ENCODE measurements around the gene TNNT3.
"Not testable (repeated sequence)": the region's sequence is repeated elsewhere in the genome, so short reads cannot be mapped to it uniquely, and the experiment has no call there.

The TNNT3 gene

DNA sequence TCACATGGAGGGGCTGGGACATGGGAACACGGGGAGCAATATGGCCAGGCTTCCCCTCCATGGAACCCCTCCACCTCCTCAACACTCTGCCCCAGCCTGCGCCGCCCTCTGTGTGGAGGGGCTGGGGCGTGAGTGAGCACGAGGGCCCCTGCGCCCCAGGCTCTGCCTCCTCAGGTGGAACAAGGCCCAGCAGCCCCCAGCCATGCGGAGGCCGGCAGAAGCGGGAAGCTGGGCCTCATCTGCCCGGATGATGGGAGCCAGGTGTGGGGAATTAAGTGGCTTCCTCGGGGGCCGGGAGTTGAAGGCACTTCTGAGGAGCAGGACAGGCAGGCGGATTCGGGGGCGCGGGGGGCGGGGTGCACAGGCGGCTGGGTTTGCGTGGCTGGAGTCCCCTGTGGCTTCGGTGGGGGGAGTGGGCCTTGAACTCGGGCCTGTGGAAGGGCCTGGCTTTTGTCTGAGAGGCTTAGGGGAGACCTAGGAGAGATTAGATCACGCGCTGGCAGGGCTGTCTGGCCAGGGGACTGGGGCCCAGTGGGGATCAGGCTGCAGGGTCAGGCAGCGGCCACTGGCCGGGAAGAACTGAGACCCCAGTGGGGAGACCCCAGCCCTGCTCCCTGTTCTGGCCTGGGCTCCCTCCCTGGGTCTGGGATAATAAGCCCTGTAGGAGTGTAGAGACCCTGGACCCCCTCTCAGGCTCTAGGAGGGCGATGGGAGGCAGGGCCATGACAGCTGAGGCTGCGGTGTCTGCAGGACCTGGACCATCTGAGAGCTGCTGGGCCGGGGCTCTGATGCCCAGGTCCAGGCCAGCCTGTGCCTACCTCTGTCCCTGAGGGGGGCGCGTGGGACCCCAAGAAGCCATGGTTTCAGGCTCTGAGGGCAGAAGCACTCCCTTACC, 41.1 kb upstream of the TNNT3 start:
- H3K4me3 Mint-ChIP-seq, result no peak overlapping the region
- H3K9me3 Mint-ChIP-seq, result no peaks in the 10 kb centered on the region
- no peaks in the 10 kb centered on the region for H3K27me3 Mint-ChIP-seq
- no peaks in the 10 kb centered on the region for H3K36me3 Mint-ChIP-seq
- H3K4me1 Mint-ChIP-seq, result peaks cover 19% of the 10 kb centered on the region
- no peak overlapping the region for H3K27ac Mint-ChIP-seq

GRCh38 chr11:1879342-1879940, 40.1 kb upstream of the TNNT3 start:
- no peak overlapping the region for H3K4me3 Mint-ChIP-seq
- H3K4me1 Mint-ChIP-seq, result peaks cover 16% of the 10 kb centered on the region
- H3K36me3 Mint-ChIP-seq, result no peaks in the 10 kb centered on the region
- H3K27me3 Mint-ChIP-seq, result no peaks in the 10 kb centered on the region
- H3K27ac Mint-ChIP-seq, result no peak overlapping the region
- no peaks in the 10 kb centered on the region for H3K9me3 Mint-ChIP-seq

DNA sequence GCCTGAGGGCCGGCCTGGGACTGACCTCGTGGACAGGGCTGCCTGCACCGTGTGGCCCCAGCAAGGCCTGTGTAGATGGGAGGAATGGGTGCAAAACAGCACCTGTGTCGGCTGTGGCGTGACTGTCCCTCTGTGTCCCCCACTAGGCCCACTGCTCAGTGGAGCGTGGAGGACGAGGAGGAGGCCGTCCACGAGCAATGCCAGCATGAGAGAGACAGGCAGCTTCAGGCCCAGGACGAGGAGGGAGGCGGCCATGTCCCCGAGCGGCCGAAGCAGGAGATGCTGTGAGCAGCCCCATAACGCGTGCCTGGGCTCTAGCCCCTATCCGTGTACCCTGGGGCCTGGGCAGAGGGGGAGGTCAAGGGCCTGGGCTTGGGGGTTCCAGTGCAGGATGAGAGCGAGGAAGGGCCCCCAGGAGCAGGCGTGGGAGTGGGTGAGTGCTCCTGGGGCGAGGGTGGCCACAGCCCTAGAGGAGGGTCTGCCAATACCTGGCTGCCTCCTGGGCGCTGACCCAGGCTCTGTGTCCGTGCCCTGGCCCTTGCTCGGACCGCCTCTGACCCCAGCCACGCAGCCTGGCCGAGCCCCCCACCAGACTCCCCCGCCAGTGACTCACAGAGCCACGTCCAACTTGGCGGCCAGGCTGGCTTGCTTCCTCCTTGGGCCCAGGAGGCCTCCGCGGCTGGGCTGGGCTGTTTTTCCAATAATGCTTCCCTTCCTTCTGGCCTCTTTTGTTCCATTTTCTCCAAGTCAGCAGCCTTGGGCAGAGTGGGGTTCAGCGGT, 39.4 kb upstream of the TNNT3 start:
- Mint-ChIP-seq H3K27ac (no peak overlapping the region), H3K4me1 (peaks cover 16% of the 10 kb centered on the region), H3K27me3 (no peaks in the 10 kb centered on the region)

DNA sequence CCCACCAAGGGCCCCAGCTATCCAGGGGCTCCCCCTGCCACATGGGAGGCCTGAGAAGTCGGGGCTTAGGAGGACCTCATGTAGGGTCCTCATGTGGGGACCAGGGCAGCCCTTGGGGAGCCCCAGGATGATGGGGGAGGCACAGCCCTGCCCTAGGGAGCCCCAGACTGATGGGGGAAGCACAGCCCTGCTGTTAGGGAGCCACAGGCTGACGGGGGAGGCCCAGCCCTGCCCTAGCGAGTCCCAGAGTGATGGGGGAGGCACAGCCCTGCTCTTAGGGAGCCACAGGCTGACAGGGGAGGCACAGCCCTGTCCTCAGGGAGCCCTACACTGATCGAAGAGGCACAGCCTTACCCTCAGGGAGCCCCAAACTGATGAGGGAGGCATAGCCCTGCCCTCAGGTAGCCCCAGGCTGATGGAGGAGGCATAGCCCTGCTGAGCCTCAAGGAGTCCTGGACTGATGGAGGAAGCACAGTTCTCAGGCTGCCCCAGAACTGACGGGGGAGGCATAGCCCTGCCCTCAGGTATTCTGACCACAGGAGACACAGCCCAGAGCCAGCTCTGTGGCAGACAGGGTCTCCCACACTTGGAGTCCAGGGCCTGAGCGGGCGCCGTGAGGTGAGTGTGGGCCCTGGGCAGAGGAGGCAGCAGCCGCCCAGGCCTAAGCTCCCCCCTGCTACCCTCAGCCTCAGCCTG, 38.6 kb upstream of the TNNT3 start:
- H3K4me1 Mint-ChIP-seq, result peaks cover 12% of the 10 kb centered on the region
- no peaks in the 10 kb centered on the region for H3K36me3 Mint-ChIP-seq
- no peaks in the 10 kb centered on the region for H3K27me3 Mint-ChIP-seq
- H3K4me3 Mint-ChIP-seq, result no peak overlapping the region
- H3K9me3 Mint-ChIP-seq, result no peaks in the 10 kb centered on the region
- no peak overlapping the region for H3K27ac Mint-ChIP-seq

More for the DNA sequence above, 39.4 kb upstream of the TNNT3 start:
- Mint-ChIP-seq H3K36me3 (no peaks in the 10 kb centered on the region), H3K9me3 (no peaks in the 10 kb centered on the region), H3K4me3 (no peak overlapping the region)

GRCh38 chr11:1881442-1882264, 37.9 kb upstream of the TNNT3 start:
- Mint-ChIP-seq H3K27ac (no peak overlapping the region), H3K9me3 (no peaks in the 10 kb centered on the region), H3K4me3 (no peak overlapping the region), H3K4me1 (peaks cover 12% of the 10 kb centered on the region), H3K27me3 (no peaks in the 10 kb centered on the region), H3K36me3 (no peaks in the 10 kb centered on the region)

DNA sequence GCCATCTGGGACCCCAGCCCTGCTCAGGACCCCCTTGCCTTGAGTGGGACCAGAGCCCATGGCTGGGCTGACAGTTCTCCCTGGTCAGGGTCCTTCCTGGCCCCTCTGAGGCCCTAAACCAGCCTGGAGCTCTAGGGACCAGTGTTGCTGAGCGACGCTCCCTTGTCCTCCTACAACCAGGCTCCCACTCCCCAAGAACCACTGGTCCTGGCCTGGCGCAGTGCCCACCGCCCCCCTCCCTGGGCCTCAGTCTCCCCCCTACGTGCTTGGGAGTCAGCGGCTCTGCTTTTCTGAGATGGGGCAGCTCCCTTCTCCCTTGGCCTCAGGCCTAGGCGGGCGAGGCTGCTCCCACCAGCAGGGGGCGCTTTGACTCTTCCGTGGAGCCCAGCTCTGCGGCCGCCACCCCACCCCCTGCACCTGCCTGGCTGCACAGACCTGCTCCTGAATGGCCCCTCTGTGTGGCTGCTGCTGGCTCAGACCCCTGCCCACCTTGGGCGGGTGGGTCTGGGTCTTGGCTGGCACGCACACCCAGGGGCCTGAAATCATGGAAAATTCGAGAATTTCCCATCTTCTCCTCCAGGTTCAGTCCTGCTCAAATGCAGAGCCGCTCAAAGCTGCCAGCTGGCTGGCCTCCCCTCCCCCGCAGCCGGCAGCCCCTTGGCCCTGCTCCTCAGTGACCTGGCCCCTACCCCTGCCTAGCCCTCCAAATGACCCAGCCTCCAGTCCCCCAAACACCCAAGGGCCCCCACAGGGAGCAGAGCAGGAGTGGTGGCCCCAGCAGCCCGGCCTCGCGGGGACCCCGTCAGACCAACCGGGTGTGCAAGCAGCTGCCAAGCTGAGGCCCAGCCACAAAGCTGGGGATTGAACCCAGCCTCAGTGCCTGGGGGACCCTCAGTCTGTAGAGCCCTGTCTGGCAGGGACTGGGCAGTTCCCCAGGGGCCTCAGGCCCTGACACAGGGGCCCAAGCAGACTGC, 37.0 kb upstream of the TNNT3 start:
- peaks cover 10% of the 10 kb centered on the region for H3K4me1 Mint-ChIP-seq
- no peaks in the 10 kb centered on the region for H3K27me3 Mint-ChIP-seq
- H3K27ac Mint-ChIP-seq, result no peak overlapping the region
- H3K9me3 Mint-ChIP-seq, result no peaks in the 10 kb centered on the region
- H3K4me3 Mint-ChIP-seq, result no peak overlapping the region
- H3K36me3 Mint-ChIP-seq, result no peaks in the 10 kb centered on the region

DNA sequence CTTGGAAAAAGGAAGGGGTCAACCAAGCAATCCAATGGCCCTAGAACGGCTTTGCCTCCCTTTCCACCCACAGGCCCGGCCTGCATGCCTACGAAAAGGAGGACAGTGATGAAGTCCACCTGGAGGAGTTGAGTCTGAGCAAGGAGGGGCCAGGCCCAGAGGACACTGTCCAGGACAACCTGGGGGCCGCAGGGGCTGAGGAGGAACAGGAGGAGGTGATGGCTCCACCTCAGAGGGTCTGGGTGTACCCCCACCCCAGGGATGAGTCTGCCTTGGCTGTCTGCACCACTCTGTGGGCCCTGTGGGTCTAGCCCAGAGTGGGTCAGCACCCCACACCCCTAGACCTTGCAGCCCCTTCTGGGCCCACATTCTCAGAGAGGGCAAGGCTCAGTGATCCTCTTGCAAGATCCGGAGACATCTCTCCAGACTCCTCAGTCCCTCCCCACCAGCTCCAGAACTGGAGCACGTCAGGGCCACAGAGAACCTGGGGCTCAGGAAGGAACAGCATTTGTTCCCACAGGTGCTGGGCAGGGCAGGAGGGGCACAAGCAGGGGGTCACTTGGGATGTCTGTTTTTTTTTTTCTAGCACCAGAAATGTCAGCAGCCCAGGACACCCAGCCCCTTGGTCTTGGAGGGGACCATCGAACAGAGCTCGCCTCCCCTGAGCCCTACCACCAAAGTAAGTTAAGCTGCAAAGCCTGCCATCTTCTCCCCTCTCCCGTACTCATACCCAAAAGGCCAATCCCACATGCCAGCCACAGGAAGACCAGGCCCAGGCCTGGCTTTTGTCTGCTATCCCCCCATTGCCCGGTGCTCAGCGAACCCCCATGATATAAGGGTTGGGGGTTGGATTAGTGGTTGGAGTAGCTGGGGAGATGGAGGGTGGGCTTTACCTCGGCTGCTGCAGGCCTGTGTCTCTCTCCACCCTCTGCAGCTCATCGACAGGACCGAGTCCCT, 35.9 kb upstream of the TNNT3 start:
- Mint-ChIP-seq H3K36me3 (no peaks in the 10 kb centered on the region), H3K4me1 (peaks cover 13% of the 10 kb centered on the region), H3K27ac (no peak overlapping the region), H3K9me3 (no peaks in the 10 kb centered on the region), H3K27me3 (no peaks in the 10 kb centered on the region), H3K4me3 (no peak overlapping the region)

DNA sequence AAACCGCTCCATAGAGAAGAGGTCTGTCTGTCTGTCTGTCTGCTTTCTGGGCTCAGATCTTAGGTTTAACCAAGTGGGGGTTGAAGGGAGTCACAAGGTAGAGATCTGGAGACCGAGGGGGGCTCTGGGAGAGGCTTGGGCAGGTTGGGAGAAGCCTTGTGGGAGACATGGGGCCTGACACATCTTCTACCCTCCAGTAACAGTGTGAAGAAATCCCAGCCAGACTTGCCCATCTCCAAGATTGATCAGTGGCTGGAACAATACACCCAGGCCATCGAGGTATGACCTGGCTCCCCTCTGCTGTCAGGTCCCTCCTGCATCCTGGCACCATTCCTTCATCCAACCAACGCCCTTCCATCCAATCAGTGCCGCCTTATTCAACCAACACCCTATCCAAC, 35.2 kb upstream of the TNNT3 start:
- H3K9me3 Mint-ChIP-seq, result no peaks in the 10 kb centered on the region

DNA sequence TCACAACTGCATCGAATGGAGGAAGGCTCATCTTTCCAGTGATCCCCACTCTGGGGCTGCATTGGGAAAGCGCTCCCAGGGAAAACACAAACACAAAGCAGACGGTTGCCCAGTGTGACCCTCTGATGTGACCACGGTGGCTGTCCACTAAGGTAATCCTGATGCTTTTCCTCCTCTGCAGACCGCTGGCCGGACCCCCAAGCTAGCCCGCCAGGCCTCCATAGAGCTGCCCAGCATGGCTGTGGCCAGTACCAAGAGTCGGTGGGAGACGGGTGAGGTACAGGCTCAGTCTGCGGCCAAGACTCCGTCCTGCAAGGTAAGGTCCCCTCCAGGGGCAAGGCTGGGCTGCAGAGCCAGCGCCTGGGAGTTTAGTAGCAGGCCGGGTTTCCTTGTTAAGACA, 33.0 kb upstream of the TNNT3 start:
- H3K9me3 Mint-ChIP-seq, H3K27ac Mint-ChIP-seq, H3K27me3 Mint-ChIP-seq, H3K36me3 Mint-ChIP-seq, H3K4me3 Mint-ChIP-seq: not testable (repeated sequence)
- H3K4me1 Mint-ChIP-seq, result peaks cover 14% of the 10 kb centered on the region

More for the DNA sequence above, 35.2 kb upstream of the TNNT3 start:
- no peak overlapping the region for H3K4me3 Mint-ChIP-seq
- H3K27ac Mint-ChIP-seq, result no peak overlapping the region
- H3K4me1 Mint-ChIP-seq, result peaks cover 17% of the 10 kb centered on the region
- H3K27me3 Mint-ChIP-seq, result no peaks in the 10 kb centered on the region
- H3K36me3 Mint-ChIP-seq, result no peaks in the 10 kb centered on the region

- peaks cover 2% of the 10 kb centered on the region for H3K36me3 Mint-ChIP-seq
- peaks cover 22% of the 10 kb centered on the region for H3K4me1 Mint-ChIP-seq
- no peak overlapping the region for H3K4me3 Mint-ChIP-seq
- peak overlapping the region; percentile 15 for H3K27ac Mint-ChIP-seq
- no peaks in the 10 kb centered on the region for H3K9me3 Mint-ChIP-seq
- H3K27me3 Mint-ChIP-seq, result no peaks in the 10 kb centered on the region
Observed at GRCh38 chr11:1887451-1888346, 31.8 kb upstream of the TNNT3 start.

- peaks cover 24% of the 10 kb centered on the region for H3K4me1 Mint-ChIP-seq
- no peaks in the 10 kb centered on the region for H3K27me3 Mint-ChIP-seq
- H3K36me3 Mint-ChIP-seq, result peaks cover 2% of the 10 kb centered on the region
- peak overlapping the region; percentile 46 for H3K4me3 Mint-ChIP-seq
- H3K9me3 Mint-ChIP-seq, result no peaks in the 10 kb centered on the region
- peak overlapping the region; percentile 56 for H3K27ac Mint-ChIP-seq
Observed at GRCh38 chr11:1888347-1888753, 31.2 kb upstream of the TNNT3 start.

DNA sequence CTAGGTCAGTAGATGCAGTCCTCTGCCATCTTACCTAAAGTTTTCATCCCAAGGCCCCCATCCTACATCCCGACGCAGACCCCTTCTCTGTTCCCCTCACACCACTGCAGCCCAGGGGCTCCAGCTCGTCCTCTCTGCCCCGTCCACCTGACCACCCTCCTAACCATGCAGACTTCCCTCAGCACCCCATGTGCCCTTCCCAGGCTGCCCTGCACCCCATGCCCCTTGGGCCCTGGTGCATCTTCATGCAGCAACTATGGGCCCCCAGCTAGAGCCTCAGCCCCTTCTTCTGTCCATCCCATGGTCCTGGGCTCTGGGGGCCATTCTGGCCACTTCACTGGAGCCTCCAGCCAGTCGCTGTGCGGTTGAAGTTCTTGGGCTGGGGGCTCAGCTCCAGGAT, 30.7 kb upstream of the TNNT3 start:
- peak overlapping the region; percentile 46 for H3K4me3 Mint-ChIP-seq
- peaks cover 29% of the 10 kb centered on the region for H3K4me1 Mint-ChIP-seq
- H3K27ac Mint-ChIP-seq, result peak overlapping the region; percentile 56
- H3K27me3 Mint-ChIP-seq, result no peaks in the 10 kb centered on the region
- no peaks in the 10 kb centered on the region for H3K9me3 Mint-ChIP-seq
- H3K36me3 Mint-ChIP-seq, result peaks cover 2% of the 10 kb centered on the region
